ENCODE data around the gene CD36.

The CD36 gene

GRCh38 chr7:80646083-80646865 lies 7.8 kb downstream of the CD36 start:
- no peak for DNase-seq (ENCODE audit: low spot score in 2 of 2)
- H3K4me3 Mint-ChIP-seq = no peak overlapping the region
- no peaks in the 10 kb centered on the region for H3K27me3 Mint-ChIP-seq
- no peaks in the 10 kb centered on the region for H3K4me1 Mint-ChIP-seq
- no peak for ATAC-seq (replicated peaks; ENCODE audit: extremely low read depth, poor library complexity, severe bottlenecking)
- H3K27ac Mint-ChIP-seq (ENCODE audit: low read depth) = no peak overlapping the region
- H3K36me3 Mint-ChIP-seq (ENCODE audit: insufficient read depth) = no peaks in the 10 kb centered on the region
- H3K9me3 Mint-ChIP-seq = peaks cover 25% of the 10 kb centered on the region

DNA sequence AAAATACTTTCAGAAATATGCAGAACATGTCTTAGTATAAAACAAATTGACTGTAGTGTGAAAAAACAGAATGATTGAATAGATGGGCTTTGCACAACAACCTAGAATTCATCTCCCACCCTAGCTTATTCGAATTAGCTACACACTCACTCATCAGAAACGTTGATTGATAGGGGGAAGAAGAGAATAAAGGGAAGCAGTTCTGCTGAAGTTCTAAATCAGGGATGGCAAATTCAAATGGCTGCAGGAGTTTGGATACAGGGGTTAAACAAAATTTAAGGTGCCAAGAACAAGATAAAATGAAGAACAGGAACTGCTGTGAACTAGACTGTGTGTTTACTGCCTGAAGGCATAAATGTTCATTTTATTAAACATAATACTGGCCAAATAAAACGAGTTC lies 9.0 kb downstream of the CD36 start:
- ATAC-seq (replicated peaks; ENCODE audit: extremely low read depth, poor library complexity, severe bottlenecking) = no peak
- H3K36me3 Mint-ChIP-seq (ENCODE audit: insufficient read depth) = no peaks in the 10 kb centered on the region
- no peak overlapping the region for H3K27ac Mint-ChIP-seq (ENCODE audit: low read depth)
- no peaks in the 10 kb centered on the region for H3K27me3 Mint-ChIP-seq
- H3K4me1 Mint-ChIP-seq = no peaks in the 10 kb centered on the region
- peaks cover 25% of the 10 kb centered on the region for H3K9me3 Mint-ChIP-seq
- DNase-seq (ENCODE audit: low spot score in 2 of 2) = no peak
- H3K4me3 Mint-ChIP-seq = no peak overlapping the region

DNA sequence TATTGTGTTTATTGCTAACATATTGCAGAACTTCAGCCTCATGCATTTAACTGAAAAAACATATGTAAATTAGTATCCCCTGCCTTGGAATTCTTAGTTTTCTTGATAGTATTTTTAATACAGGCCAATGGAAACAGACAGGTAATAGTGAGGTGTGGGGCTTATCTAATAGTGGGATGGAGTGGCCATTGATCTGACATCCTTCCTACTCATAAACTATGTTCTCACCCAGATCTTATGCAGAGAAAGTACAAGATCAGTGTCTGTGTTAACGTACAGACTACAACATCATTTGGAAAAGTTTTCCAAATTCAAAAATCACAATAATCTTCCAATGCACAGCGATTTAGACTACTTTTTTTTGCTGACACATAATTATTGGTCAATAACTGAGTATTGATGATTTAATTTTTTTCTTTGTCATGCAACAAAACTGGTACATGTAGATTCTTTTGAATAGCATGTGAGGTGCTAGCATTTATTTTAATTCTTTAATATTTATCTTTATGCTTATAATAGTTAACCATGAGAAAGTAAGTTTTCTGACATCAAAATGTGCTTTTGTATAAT lies 9.7 kb downstream of the CD36 start:
- Mint-ChIP-seq H3K27me3 (no peaks in the 10 kb centered on the region), H3K9me3 (peaks cover 25% of the 10 kb centered on the region), H3K4me3 (no peak overlapping the region), H3K4me1 (no peaks in the 10 kb centered on the region), H3K36me3 (ENCODE audit: insufficient read depth) (no peaks in the 10 kb centered on the region), H3K27ac (ENCODE audit: low read depth) (no peak overlapping the region)
- DNase-seq (ENCODE audit: low spot score in 2 of 2) (no peak), ATAC-seq (replicated peaks; ENCODE audit: extremely low read depth, poor library complexity, severe bottlenecking) (no peak)

GRCh38 chr7:80649011-80649410 lies 10.6 kb downstream of the CD36 start:
- DNase-seq (ENCODE audit: low spot score in 2 of 2) (no peak), ATAC-seq (replicated peaks; ENCODE audit: extremely low read depth, poor library complexity, severe bottlenecking) (no peak)
- H3K4me1 Mint-ChIP-seq = no peaks in the 10 kb centered on the region
- H3K4me3 Mint-ChIP-seq = no peak overlapping the region
- no peaks in the 10 kb centered on the region for H3K36me3 Mint-ChIP-seq (ENCODE audit: insufficient read depth)
- peaks cover 25% of the 10 kb centered on the region for H3K9me3 Mint-ChIP-seq
- no peaks in the 10 kb centered on the region for H3K27me3 Mint-ChIP-seq
- no peak overlapping the region for H3K27ac Mint-ChIP-seq (ENCODE audit: low read depth)

GRCh38 chr7:80650030-80650429 lies 11.6 kb downstream of the CD36 start:
- Mint-ChIP-seq H3K27me3 (no peaks in the 10 kb centered on the region), H3K9me3 (peaks cover 25% of the 10 kb centered on the region), H3K36me3 (ENCODE audit: insufficient read depth) (no peaks in the 10 kb centered on the region), H3K4me1 (no peaks in the 10 kb centered on the region), H3K4me3 (no peak overlapping the region), H3K27ac (ENCODE audit: low read depth) (no peak overlapping the region)
- no peak for ATAC-seq (replicated peaks; ENCODE audit: extremely low read depth, poor library complexity, severe bottlenecking)
- DNase-seq (ENCODE audit: low spot score in 2 of 2) = no peak

- no peaks in the 10 kb centered on the region for H3K27me3 Mint-ChIP-seq
- H3K4me1 Mint-ChIP-seq = no peaks in the 10 kb centered on the region
- H3K36me3 Mint-ChIP-seq (ENCODE audit: insufficient read depth) = no peaks in the 10 kb centered on the region
- peaks cover 18% of the 10 kb centered on the region for H3K9me3 Mint-ChIP-seq
- DNase-seq (ENCODE audit: low spot score in 2 of 2) (no peak), ATAC-seq (replicated peaks; ENCODE audit: extremely low read depth, poor library complexity, severe bottlenecking) (no peak)
- no peak overlapping the region for H3K27ac Mint-ChIP-seq (ENCODE audit: low read depth)
- no peak overlapping the region for H3K4me3 Mint-ChIP-seq
These were observed 13.0 kb downstream of the CD36 start for GRCh38 chr7:80651471-80651870.

GRCh38 chr7:80653244-80653643 lies 14.8 kb downstream of the CD36 start:
- H3K27ac Mint-ChIP-seq (ENCODE audit: low read depth) = no peak overlapping the region

DNA sequence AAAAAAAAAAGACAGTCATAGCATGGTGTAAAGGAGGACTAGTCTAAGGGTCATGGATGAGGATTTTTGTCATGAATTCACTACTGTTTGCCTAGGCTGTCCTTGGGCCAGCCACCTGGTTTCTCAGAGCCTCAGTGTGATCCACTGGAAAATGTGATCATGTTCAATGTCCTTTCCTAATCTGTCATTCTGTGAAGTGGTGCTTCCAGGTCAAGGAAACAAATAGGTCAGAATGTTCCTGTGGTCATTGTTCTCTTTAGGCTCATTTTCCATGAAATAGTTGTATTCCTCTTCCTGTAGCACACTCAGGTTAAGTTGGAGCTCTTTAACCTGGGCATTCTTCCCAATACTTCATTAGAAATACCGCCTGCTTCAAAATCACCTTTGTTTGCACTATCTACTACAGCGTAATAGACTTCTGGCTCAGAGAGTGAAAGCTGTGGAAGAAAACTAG lies 16.5 kb downstream of the CD36 start:
- H3K4me3 Mint-ChIP-seq = no peak overlapping the region
- H3K36me3 Mint-ChIP-seq (ENCODE audit: insufficient read depth) = no peaks in the 10 kb centered on the region

More at GRCh38 chr7:80653244-80653643, 14.8 kb downstream of the CD36 start:
- Mint-ChIP-seq H3K4me1 (no peaks in the 10 kb centered on the region), H3K36me3 (ENCODE audit: insufficient read depth) (no peaks in the 10 kb centered on the region), H3K9me3 (peaks cover 13% of the 10 kb centered on the region), H3K4me3 (no peak overlapping the region), H3K27me3 (no peaks in the 10 kb centered on the region)
- no peak for DNase-seq (ENCODE audit: low spot score in 2 of 2)
- no peak for ATAC-seq (replicated peaks; ENCODE audit: extremely low read depth, poor library complexity, severe bottlenecking)

DNA sequence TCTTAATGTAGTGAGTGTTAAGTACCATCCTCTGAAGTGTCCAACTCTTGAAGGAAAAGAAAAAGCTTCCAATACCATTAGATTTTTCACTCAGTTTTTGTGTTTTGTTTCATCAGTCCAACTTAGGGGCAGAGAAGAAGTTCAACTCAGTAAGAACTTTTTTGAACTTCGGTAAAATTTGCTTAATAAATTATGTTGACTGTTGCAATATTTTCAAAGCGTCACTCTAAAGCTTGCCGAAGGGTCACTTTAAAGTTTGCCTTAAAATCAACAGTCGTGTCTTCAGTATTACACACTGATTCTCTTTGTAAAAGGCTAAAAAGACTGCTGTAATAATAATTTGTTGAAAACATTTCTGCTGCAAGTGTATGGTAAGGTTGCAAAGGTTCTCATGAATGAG lies 17.6 kb downstream of the CD36 start:
- no peak for DNase-seq (ENCODE audit: low spot score in 2 of 2)
- Mint-ChIP-seq H3K4me3 (no peak overlapping the region), H3K27me3 (no peaks in the 10 kb centered on the region), H3K4me1 (no peaks in the 10 kb centered on the region), H3K27ac (ENCODE audit: low read depth) (no peak overlapping the region), H3K36me3 (ENCODE audit: insufficient read depth) (no peaks in the 10 kb centered on the region), H3K9me3 (peaks cover 6% of the 10 kb centered on the region)
- ATAC-seq (replicated peaks; ENCODE audit: extremely low read depth, poor library complexity, severe bottlenecking) = no peak

More for the DNA sequence above, 16.5 kb downstream of the CD36 start:
- ATAC-seq (replicated peaks; ENCODE audit: extremely low read depth, poor library complexity, severe bottlenecking) (no peak), DNase-seq (ENCODE audit: low spot score in 2 of 2) (no peak)
- H3K27ac Mint-ChIP-seq (ENCODE audit: low read depth) = no peak overlapping the region
- H3K27me3 Mint-ChIP-seq = no peaks in the 10 kb centered on the region
- H3K9me3 Mint-ChIP-seq = no peaks in the 10 kb centered on the region
- no peaks in the 10 kb centered on the region for H3K4me1 Mint-ChIP-seq

DNA sequence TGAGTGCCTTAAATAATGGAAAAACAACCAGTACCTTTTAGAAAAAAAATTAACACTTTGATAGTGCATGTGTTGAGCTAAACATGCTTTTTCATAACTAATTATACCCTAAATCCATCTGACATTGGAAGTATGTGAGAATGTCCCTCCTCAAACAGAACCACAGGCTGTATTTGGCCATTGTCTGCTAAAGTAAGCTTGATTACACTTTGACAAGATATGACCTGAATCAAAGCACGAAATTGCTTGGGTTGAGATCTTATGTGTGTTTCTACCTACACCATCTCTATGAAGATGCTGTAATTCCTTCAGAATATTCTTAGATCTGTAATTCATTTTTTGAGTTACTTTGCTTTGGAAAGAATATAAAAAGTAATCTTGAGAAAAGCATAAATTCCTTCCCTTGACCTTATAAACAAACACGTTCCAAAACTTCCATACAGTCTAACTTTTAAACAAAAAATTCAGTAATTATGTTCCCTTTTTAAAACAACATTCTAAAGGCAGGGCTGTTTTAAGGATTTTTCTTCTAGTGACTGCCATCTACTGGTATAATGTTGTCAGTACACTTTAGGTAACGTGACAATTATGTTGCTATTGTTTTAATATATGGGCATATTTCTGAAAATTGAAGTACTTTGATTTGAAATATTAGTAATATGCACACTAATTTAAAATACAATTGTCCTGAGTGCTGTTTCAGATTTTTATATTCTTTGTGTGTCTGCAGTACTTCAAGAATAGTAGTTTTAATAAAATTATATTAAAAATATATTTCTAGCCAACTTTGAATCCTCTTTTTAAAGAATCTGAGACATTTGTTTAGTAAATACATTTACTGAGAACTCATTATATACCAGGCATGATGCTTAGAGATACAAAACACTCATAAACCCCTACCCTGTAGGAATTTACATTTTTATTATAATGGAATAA lies 20.9 kb downstream of the CD36 start:
- DNase-seq (ENCODE audit: low spot score in 2 of 2) (no peak), ATAC-seq (replicated peaks; ENCODE audit: extremely low read depth, poor library complexity, severe bottlenecking) (no peak)
- Mint-ChIP-seq H3K4me3 (no peak overlapping the region), H3K36me3 (ENCODE audit: insufficient read depth) (no peaks in the 10 kb centered on the region), H3K4me1 (no peaks in the 10 kb centered on the region), H3K9me3 (peaks cover 12% of the 10 kb centered on the region), H3K27ac (ENCODE audit: low read depth) (no peak overlapping the region), H3K27me3 (no peaks in the 10 kb centered on the region)

DNA sequence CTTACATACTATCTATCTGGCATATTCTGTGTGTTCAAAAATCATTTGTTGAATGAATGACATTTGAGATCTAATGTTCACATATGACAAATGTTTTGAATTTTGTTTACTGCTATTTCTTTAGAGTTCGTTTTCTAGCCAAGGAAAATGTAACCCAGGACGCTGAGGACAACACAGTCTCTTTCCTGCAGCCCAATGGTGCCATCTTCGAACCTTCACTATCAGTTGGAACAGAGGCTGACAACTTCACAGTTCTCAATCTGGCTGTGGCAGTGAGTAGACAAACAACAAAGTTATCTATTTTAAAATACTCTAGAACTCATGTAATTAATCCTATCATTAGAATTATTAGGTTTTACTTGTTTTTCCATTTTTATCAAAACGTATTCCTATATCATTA lies 22.5 kb downstream of the CD36 start:
- H3K36me3 Mint-ChIP-seq (ENCODE audit: insufficient read depth) = no peaks in the 10 kb centered on the region
- H3K4me3 Mint-ChIP-seq = no peak overlapping the region
- H3K27ac Mint-ChIP-seq (ENCODE audit: low read depth) = no peak overlapping the region
- no peaks in the 10 kb centered on the region for H3K4me1 Mint-ChIP-seq
- peaks cover 12% of the 10 kb centered on the region for H3K9me3 Mint-ChIP-seq
- H3K27me3 Mint-ChIP-seq = no peaks in the 10 kb centered on the region
- DNase-seq (ENCODE audit: low spot score in 2 of 2) = no peak
- ATAC-seq (replicated peaks; ENCODE audit: extremely low read depth, poor library complexity, severe bottlenecking) = no peak

GRCh38 chr7:80661729-80662128 lies 23.3 kb downstream of the CD36 start:
- DNase-seq (ENCODE audit: low spot score in 2 of 2) (no peak), ATAC-seq (replicated peaks; ENCODE audit: extremely low read depth, poor library complexity, severe bottlenecking) (no peak)
- no peak overlapping the region for H3K27ac Mint-ChIP-seq (ENCODE audit: low read depth)
- no peak overlapping the region for H3K4me3 Mint-ChIP-seq
- H3K36me3 Mint-ChIP-seq (ENCODE audit: insufficient read depth) = no peaks in the 10 kb centered on the region
- H3K9me3 Mint-ChIP-seq = peaks cover 12% of the 10 kb centered on the region
- no peaks in the 10 kb centered on the region for H3K27me3 Mint-ChIP-seq
- no peaks in the 10 kb centered on the region for H3K4me1 Mint-ChIP-seq

Measured in central memory CD8-positive, alpha-beta T cell (primary cell).